Liver (tissue), 9 donors: ENCODE data around the gene TMEM221. TPM values are rescaled to one million over a fixed set of nuclear protein-coding genes. Genes with fewer than 3 reads are reported as not detected.

Experiments used
- DNase-seq: peaks from one replicate; pipeline ENCODE4 v3.0.0-alpha.2; 2017; ENCODE audit warnings: low spot score
- H3K27ac ChIP-seq, 2 donors: one replicate each; pipeline ENCODE4 v1.7.0; 2013; ENCODE audit warnings: inconsistent platforms in 2 of 2, low read length in 2 of 2, control low read depth in 1 of 2, low read depth in 1 of 2, mild to moderate bottlenecking in 1 of 2
- H3K27me3 ChIP-seq, 4 donors: one replicate each; pipeline versions ENCODE4 v1.6.1 to v1.7.0; 2013; ENCODE audit warnings: low read length in 3 of 4, inconsistent platforms in 1 of 4, mild to moderate bottlenecking in 1 of 4, moderate library complexity in 1 of 4; ENCODE audit not compliant: control insufficient read depth in 4 of 4, insufficient read depth in 4 of 4
- H3K36me3 ChIP-seq, 4 donors: one replicate each; pipeline versions ENCODE4 v1.6.1 to v1.7.0; 2013; ENCODE audit warnings: low read length in 3 of 4, mild to moderate bottlenecking in 3 of 4, low read depth in 1 of 4, moderate library complexity in 1 of 4; ENCODE audit not compliant: control insufficient read depth in 4 of 4, insufficient read depth in 3 of 4
- H3K4me1 ChIP-seq, 4 donors: one replicate each; pipeline versions ENCODE4 v1.6.1 to v1.7.0; 2013; ENCODE audit warnings: low read length in 3 of 4, mild to moderate bottlenecking in 3 of 4, moderate library complexity in 1 of 4; ENCODE audit not compliant: control insufficient read depth in 4 of 4, insufficient read depth in 4 of 4
- H3K4me3 ChIP-seq, 3 donors: one replicate each; pipeline versions ENCODE4 v1.6.1 to v1.7.0; 2013; ENCODE audit warnings: low read length in 3 of 3, control low read depth in 1 of 3, low read depth in 1 of 3, mild to moderate bottlenecking in 1 of 3
- H3K9ac ChIP-seq, 2 donors: one replicate each; pipeline ENCODE4 v1.7.0; 2013; ENCODE audit warnings: low read length in 2 of 2, mild to moderate bottlenecking in 2 of 2, moderate library complexity in 2 of 2, control low read depth in 1 of 2, low read depth in 1 of 2
- H3K9me3 ChIP-seq, 4 donors: one replicate each; pipeline versions ENCODE4 v1.6.1 to v1.7.0; 2013; ENCODE audit warnings: low read length in 3 of 4; ENCODE audit not compliant: control insufficient read depth in 4 of 4
- ATF3 ChIP-seq: IDR thresholded peaks from 2 replicates; pipeline ENCODE4 v1.6.1; 2016; ENCODE audit warnings: antibody characterized with exemption
- CTCF ChIP-seq: fragments of 150-350 bp; IDR thresholded peaks from 2 replicates; pipeline ENCODE4 v1.5.1; 2017; ENCODE audit warnings: improper control_type of control experiment, low read depth, low read length; ENCODE audit not compliant: missing input control
- EGR1 ChIP-seq, 2 donors: IDR thresholded peaks; 2 replicates each; pipeline ENCODE4 v1.6.1; 2016 to 2018; ENCODE audit warnings: antibody characterized with exemption in 2 of 2, low read depth in 2 of 2
- FOXA1 ChIP-seq: IDR thresholded peaks from 2 replicates; pipeline ENCODE4 v1.6.1; 2016; ENCODE audit warnings: antibody characterized with exemption
- FOXA2 ChIP-seq: IDR thresholded peaks from 2 replicates; pipeline ENCODE4 v1.6.1; 2016; ENCODE audit warnings: antibody characterized with exemption
- GABPA ChIP-seq, 2 donors: IDR thresholded peaks in 1 of 2; conservative IDR thresholded peaks in 1 of 2; 2 replicates each; pipeline ENCODE4 v1.6.1; 2016; ENCODE audit warnings: antibody characterized with exemption in 2 of 2, mild to moderate bottlenecking in 1 of 2, moderate library complexity in 1 of 2
- HNF4A ChIP-seq, 2 donors: conservative IDR thresholded peaks; 2 replicates each; pipeline ENCODE4 v1.6.1; 2016; ENCODE audit warnings: antibody characterized with exemption in 2 of 2, mild to moderate bottlenecking in 2 of 2
- HNF4G ChIP-seq: IDR thresholded peaks from 2 replicates; pipeline ENCODE4 v1.6.1; 2016; ENCODE audit warnings: antibody characterized with exemption
- JUND ChIP-seq, 2 donors: IDR thresholded peaks; 2 replicates each; pipeline ENCODE4 v1.6.1; 2016; ENCODE audit warnings: antibody characterized with exemption in 2 of 2
- MAX ChIP-seq: IDR thresholded peaks from 2 replicates; pipeline ENCODE4 v1.6.1; 2016; ENCODE audit warnings: antibody characterized with exemption
- NR2F2 ChIP-seq: IDR thresholded peaks from 2 replicates; pipeline ENCODE4 v1.6.1; 2016; ENCODE audit warnings: antibody characterized with exemption
- RAD21 ChIP-seq, 2 donors: IDR thresholded peaks; 2 replicates each; pipeline ENCODE4 v1.6.1; 2016; ENCODE audit warnings: antibody characterized with exemption in 2 of 2, mild to moderate bottlenecking in 2 of 2
- REST ChIP-seq: IDR thresholded peaks from 2 replicates; pipeline ENCODE4 v1.6.1; 2016; ENCODE audit warnings: antibody characterized with exemption, mild to moderate bottlenecking
- RXRA ChIP-seq, 2 donors: IDR thresholded peaks; 2 replicates each; pipeline ENCODE4 v1.6.1; 2017 to 2018; ENCODE audit warnings: antibody characterized with exemption in 2 of 2, mild to moderate bottlenecking in 1 of 2
- SP1 ChIP-seq: IDR thresholded peaks from 2 replicates; pipeline ENCODE4 v1.6.1; 2018; ENCODE audit warnings: antibody characterized with exemption, mild to moderate bottlenecking
- TAF1 ChIP-seq: conservative IDR thresholded peaks from 2 replicates; pipeline ENCODE4 v1.6.1; 2016; ENCODE audit warnings: antibody characterized with exemption, mild to moderate bottlenecking
- YY1 ChIP-seq: IDR thresholded peaks from 2 replicates; pipeline ENCODE4 v1.6.1; 2016; ENCODE audit warnings: antibody characterized with exemption, mild to moderate bottlenecking
- ZBTB33 ChIP-seq: IDR thresholded peaks from 2 replicates; pipeline ENCODE4 v1.6.1; 2016; ENCODE audit warnings: antibody characterized with exemption
- WGBS: extraction: QIAGEN DNeasy Blood & Tissue Kit; methylation state at CpG from one replicate; pipeline ENCODE4 v1.1.7; 2013; 5-methylcytosine and 5-hydroxymethylcytosine counted together
- polyA plus RNA-seq, 2 donors: library from polyadenylated mRNA; stranded (reverse) in 1 of 2; unstranded in 1 of 2; fragments of 200-250 nt in 1 of 2; fragments of >200 nt in 1 of 2; fragmentation: Nextera tagmentation in 1 of 2; extraction: Ambion mirVana in 1 of 2; gene quantifications; one replicate each; pipeline versions ENCODE4 v1.2.1 to v1.2.3, GENCODE V29; 2013 to 2015
- total RNA-seq, 2 donors: library from RNA; depleted of rRNA; stranded (reverse); fragments of >200 nt; gene quantifications; one replicate each; pipeline ENCODE4 v1.2.3, GENCODE V29; 2014
- donor health status: healthy.
- donor health status: healthy.
- donor health status: healthy.
- donor health status: healthy.
- donor health status: healthy.

Gene TMEM221
- total and polyA plus RNA-seq, 4 donors = 0.06 to 0.15 (median 0.11) TPM

- Histone ChIP-seq H3K36me3 (peaks cover 0 to 7% (median 2%) of the 10 kb centered on the region in 4 donors), H3K9me3 (no peaks in the 10 kb centered on the region), H3K9ac (peak within 1 kb of the TSS; percentile 24 to 39), H3K27me3 (no peaks in the 10 kb centered on the region), H3K4me1 (peaks cover 0 to 13% (median 8%) of the 10 kb centered on the region in 4 donors), H3K27ac (peak within 1 kb of the TSS; percentile 77 to 81), H3K4me3 (peak within 1 kb of the TSS; percentile 71 to 94 (median 91))
- DNase-seq = peak; percentile 95
- WGBS = 1% methylated on average over 85 of the region's 85 CpGs
- peak in 1 of 2 donors; percentile 86 for TF ChIP-seq EGR1 (IDR thresholded peaks at IDR 0.05; ENCODE audit: low read depth in 2 of 2)
- peak; percentile 87 for TF ChIP-seq MAX
- TF ChIP-seq YY1 = peak; percentile 96
- peak; percentile 98 to 99 for TF ChIP-seq GABPA (IDR thresholded peaks at IDR 0.05 in 1 of 2, conservative IDR thresholded peaks at IDR 0.05 in 1 of 2)
- peak; percentile 31 to 33 for TF ChIP-seq RXRA (IDR thresholded peaks at IDR 0.05)
- TF ChIP-seq HNF4A (conservative IDR thresholded peaks at IDR 0.05) = peak; percentile 7 to 28
- TF ChIP-seq NR2F2 = peak; percentile 94
- no peak for TF ChIP-seq HNF4G
- TF ChIP-seq CTCF = no peak
- TF ChIP-seq REST = peak; percentile 82
- TF ChIP-seq FOXA1 = peak; percentile 26
- TF ChIP-seq RAD21 (IDR thresholded peaks at IDR 0.05) = peak; percentile 12 to 47
- peak; percentile 87 for TF ChIP-seq SP1
- TF ChIP-seq ATF3 = peak; percentile 28
- TF ChIP-seq JUND (IDR thresholded peaks at IDR 0.05) = peak in 1 of 2 donors; percentile 24
- TF ChIP-seq TAF1 = peak; percentile 70
- TF ChIP-seq ZBTB33 = peak; percentile 72
- no peak for TF ChIP-seq FOXA2
Measured at GRCh38 chr19:17419621-17420474, 28.6 kb downstream of the TMEM221 start, which contains the start of gene MVB12A. Gene MVB12A (plus strand): TSS chr19:17420047. CDS start chr19:17420136, 89 bp downstream.
